CD4-positive, alpha-beta T cell treated with Interleukin-4 for 4 hours (primary cell): ENCODE results near the gene CUL5.
A peak's percentile ranks its signal among the peaks of the same experiment; 100 is the strongest.

Source experiments
- DNase-seq: peaks from one replicate; pipeline ENCODE4 v3.0.0-alpha.2; 2020

The CUL5 gene

GRCh38 chr11:108008656-108009496 is at the start of gene CUL5:
Gene CUL5 (plus strand): TSS chr11:108008898. CDS start chr11:108009349, 451 bp downstream.
- peak; percentile 87 for DNase-seq

GRCh38 chr11:107961480-107961879 is 47.2 kb upstream of the CUL5 start:
- no peak for DNase-seq

- DNase-seq: no peak
These were observed 46.5 kb upstream of the CUL5 start for GRCh38 chr11:107962181-107962580.

DNA sequence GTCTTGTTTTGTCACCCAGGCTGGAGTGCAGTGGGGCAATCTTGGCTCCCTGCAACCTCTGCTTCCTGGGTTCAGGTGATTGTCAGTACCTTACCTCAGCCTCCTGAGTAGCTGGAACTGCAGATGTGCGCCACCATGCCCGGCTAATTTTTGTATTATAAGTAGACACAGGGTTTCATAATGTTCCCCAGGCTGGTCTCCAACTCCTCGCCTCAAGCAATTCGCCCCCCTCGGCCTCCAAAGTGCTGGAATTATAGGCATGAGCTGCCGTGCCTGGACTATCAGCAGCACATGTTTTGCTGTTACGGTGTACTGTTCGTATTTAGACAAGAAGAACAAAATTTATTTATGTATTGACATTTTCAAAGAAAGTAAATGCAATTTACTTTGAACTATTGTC is 45.6 kb upstream of the CUL5 start:
- no peak for DNase-seq

DNA sequence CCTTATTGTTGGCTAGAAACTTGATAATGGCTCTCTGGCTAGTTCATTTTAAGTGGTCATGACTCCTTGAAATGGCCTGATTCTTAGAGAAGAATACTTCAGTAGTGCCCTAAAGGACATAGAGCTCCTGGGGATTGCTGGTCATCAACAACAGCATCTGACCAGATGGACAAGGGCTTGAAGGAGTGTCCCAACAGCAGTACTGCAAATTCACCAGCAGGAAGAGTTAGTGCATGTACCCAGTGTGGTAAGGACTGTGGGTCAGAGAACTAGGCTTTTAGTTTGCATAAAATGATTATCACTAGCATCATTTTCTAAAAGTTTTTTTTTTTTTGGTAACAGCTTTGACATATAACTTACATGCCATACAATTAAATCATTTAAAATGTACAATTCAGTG is 39.5 kb upstream of the CUL5 start:
- no peak for DNase-seq

DNA sequence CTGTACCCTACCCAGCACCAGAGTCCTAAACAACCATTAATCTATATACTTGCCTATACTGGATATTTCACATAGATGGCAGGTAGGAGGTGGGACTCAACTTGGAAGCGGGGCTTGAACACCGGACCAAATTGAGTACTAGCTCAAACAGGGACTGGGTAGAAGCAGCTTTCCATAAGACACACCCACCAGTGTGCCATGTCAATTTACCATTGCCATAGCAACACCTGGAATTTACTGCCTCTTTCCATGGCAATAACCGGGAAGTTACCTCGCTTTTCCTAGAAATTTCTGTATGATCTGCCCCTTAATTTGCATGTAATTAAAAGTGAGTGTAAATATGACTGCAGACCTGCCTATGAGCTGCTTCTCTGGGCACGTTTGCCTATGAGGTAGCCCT is 38.6 kb upstream of the CUL5 start:
- no peak for DNase-seq

DNA sequence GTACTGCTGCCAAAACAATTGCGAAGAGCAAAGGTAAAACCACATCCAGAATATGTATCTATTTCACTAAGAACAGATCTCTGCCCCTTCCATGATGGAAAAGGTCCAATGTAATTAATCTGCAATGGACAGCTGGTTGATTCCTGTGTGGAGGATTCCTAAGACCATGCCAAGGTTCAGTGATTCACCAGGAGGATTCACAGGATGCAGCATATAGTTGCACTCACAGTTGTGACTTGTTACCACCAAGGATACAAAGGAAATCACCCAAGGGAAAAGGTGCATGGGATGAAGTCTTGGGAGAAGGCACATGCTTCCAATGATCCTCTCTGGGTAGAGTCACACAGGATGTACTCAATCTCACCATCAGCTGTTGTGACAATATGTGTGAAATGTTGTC is 35.1 kb upstream of the CUL5 start:
- no peak for DNase-seq

DNA sequence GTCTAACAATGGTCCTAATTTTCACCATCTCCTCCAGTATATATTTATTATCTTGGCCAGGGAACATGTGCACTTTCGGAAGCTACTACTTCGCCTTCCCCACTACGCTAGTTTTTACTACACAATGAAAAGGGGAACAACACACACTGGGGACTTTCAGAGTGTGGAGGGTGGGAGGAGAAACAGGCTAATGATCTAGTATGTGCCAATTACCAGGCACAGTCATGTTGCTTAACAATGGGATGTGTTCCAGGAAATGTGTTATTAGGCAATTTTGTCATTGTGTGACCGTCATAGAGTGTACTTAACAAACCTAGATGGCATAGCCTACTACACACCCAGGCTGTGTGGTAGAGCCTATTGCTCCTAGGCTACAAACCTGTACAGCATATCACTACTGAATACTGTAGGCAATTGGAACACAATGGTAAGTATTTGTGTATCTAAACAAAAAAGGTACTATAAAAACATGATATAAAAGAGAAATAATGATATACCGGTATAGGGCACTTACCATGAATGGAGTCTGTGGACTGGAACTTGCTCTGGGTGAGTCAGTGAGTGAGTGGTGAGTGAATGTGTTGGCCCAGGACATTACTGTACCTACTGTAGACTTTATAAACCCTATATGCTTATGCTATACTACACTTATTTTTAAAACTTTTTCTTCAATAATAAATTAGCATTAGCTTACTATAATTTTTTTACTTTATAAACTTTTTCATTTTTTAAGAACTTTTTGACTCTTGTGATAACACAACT is 20.1 kb upstream of the CUL5 start:
- no peak for DNase-seq

DNA sequence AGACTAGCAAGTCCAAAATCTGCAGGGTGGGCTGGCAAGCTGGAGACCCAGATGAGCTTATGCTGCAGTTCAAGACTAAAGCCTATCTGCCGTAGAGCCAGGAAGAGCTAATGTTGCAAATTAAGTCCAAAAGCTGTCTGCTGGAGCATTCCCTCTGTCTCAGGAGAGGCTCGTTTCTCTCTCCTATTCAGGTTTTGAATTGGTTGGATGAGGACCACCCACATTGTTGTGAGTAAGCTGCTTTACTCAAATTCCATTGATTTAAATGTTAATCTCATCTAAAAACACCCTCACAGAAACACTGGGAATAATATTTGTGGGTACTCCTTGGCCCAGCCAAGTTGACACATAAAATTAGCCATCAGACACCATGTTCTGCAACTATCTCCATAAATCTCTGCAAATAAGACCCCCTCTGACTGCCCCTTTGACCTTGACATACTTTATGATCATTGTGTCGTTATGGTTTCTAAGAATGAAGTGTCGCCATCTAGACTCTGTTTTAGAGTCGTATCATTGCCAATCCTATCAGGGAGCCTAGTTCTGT is 16.8 kb upstream of the CUL5 start:
- no peak for DNase-seq

DNA sequence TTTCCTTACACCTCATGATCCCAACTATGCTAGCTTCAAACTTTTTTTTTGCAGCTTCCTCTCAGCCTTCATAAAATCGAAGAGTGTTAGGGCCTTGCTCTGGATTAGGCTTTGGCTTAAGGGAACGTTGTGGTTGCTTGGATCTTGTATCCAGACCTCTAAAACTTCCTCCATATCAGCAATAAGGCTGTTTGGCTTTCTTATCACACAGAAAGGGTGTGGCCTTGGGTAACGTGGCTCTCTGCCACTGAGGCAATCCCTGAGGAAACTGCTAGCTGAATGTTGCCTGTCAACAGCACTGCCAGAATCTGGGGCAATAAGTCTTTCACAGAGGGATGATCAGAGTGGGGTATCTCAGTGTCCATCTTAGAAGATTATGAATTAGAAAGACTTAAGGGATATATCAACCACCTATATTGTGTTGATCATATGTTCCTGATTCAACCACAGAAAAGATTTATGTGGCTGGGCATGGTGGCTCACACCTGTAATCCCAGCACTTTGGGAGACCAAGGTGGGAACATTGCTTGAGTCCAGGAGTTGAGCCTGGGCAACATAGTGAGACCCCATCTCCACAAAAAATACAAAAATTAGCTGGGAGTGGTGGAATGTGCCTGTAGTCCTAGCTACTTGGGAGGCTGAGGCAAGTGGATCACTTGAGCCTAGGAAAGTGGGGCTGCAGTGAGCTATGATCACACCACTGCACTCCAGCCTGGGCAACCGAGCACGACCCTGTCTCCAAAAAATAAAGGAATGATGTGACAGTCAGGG is 12.5 kb upstream of the CUL5 start:
- no peak for DNase-seq

GRCh38 chr11:107998761-107999160 is 9.9 kb upstream of the CUL5 start:
- no peak for DNase-seq

GRCh38 chr11:107999759-108000455 is 8.8 kb upstream of the CUL5 start:
- DNase-seq: peak; percentile 32

DNA sequence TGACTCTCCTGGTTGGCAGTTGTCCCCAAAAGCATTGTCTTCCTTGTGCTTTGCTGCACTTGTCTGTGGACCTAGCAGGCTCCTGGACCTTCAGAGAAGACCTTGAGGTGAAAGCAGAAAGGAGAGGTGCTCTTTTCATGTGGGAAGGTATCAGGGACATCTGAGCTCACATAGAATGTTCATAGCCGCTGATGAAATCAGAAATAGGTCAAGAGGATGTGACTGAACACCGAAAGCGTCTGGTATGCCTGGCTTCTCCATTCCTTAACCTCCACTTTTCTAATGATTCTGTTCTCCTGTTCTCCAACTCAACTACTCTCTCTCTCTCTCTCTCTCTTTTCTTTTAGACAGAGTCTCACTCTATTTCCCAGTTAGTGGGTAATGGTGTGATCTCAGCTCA is 6.2 kb upstream of the CUL5 start:
- DNase-seq: no peak

GRCh38 chr11:108003623-108004022 is 5.1 kb upstream of the CUL5 start:
- DNase-seq: no peak

DNA sequence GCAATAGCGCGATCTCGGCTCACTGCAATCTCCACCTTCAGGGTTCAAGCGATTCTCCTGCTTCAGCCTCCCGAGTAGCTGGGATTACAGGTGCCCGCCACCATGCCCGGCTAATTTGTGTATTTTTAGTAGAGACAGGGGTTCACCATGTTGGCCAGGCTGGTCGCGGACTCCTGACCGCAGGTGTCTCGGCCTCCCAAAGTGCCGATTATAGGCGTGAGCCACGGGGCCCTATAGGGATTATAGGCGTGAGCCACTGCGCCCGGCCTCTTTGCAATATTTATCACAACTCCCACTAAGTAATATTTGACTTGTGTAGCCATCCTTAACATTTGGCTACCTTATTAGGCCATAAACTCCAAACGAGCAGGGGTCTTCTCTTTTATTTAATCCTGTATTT is 879 bp upstream of the CUL5 start:
- no peak for DNase-seq

DNA sequence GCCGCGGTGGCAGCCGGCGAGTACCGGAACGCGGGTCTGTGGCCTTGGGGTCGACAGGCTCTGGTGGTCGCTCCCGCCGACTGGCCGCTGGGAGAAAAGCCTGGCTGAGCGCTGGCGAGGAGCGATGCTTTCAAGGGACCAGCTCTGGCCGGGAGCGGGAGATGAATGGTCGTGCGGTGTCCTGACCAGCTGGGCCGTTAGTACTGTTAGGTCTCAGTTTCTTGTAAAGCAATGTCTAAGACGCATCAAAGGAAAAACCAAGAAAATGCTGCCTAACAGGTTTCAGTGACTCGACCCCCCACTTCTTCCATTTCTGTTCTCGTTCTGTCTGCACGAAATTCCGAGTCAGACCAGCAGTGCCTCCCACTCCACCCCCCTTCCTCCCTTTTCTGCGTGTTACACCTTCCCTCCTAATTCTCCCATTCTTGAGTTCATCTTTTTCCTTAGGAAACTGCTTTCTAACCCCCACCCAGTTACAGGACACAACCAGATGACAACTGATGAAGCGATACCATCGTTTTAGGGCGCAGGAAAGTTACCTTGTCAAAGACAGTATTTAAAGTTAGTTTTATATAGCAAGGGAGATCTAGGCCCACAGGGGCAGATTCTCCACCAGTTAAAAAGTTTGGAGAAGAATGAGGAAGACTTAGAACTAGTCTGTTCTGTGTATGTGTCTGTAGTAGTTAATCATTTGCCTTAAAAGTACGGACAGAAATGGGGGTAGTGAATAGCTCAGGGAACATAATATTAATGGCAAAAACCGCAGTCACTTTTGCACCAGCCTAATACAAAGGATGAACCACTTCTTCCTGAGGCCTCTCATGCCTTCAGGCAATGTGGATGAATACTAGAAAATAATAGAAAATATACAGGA is 1.0 kb downstream of the CUL5 start:
- no peak for DNase-seq

DNA sequence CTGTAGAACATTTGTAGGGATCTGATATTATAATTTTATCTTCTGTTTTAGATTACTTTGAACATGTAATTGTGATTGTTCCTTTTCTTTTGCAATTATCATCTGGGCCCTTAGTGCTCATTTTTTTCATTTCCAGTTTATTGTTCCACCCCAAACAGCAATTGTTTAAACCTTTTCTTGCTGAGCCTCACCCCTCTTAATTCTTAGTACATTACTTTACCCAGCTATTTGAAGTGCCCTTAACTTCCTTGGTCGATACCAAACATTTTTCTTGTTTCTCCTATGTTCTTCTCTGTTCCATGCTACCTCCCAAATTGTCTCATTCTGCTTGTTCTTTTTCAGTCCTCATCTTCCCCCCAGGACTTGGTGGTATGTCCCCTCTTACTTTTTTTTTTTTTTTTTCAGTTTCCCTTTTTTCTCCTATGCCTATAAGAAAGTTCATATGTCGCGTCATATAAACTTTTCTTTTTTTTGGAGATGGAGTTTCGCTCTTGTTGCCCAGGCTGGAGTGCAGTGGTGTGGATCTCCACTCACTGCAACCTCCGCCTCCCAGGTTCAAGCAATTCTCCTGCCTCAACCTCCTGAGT is 3.5 kb downstream of the CUL5 start:
- no peak for DNase-seq

DNA sequence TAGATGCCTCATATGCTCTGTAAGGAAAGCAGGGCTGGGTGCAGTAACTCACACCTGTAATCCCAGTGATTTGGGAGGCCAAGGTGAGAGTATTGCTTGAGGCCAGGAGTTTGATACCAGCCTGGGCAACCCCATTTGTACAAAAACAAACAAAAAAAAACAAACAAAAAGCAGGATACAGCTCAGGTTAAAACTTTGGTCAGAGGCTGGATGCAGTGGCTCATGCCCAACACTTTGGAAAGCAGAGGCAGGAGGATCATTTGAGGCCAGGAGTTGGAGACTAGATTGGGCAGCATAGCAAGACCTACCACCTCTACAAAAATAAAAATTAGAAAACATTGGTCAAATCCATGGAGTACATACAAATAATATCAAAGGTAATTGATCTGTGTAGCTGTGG is 7.9 kb downstream of the CUL5 start:
- no peak for DNase-seq

DNA sequence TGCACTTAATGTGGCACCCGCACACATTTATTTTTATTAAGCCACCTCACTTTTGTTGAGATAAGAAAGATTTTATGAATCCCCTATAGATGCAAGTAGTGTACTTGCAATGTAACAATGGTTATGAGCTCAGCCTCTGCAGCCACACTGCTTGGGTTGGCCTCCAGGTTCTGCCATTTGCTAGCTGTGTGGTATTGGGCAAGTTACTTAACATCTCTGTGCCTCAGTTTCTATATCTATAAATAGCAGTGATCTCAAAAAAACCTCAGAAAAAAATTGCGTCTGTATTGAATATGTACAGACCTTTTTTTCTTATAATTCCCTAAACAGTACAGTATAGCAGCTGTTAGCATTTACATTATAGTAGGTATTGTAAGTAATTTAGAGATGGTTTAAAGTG is 10.0 kb downstream of the CUL5 start:
- no peak for DNase-seq

GRCh38 chr11:108019870-108020540 is 11.3 kb downstream of the CUL5 start:
- no peak for DNase-seq
